Activated naive CD8-positive, alpha-beta T cell treated with anti-CD3 and anti-CD28 coated beads, Interleukin-2, amount 50 U/mL, for 24 hours (primary cell): Measurements from ENCODE around the gene GABRR3.

ENCODE experiments used
- ATAC-seq: fragments of 150-1000 bp; cut with Tn5 transposase; one replicate; pipeline ENCODE4 v1.10.0; 2021
- DNase-seq: peaks from one replicate; pipeline ENCODE4 v3.0.0; 2021
- H3K27ac Mint-ChIP-seq: one replicate; pipeline ENCODE4 v1.8.0; 2021; ENCODE audit warnings: mild to moderate bottlenecking, mixed read lengths
- H3K27me3 Mint-ChIP-seq: one replicate; pipeline ENCODE4 v1.8.0; 2021; ENCODE audit warnings: mixed read lengths
- H3K36me3 Mint-ChIP-seq: one replicate; pipeline ENCODE4 v1.8.0; 2021; ENCODE audit warnings: low read depth, mixed read lengths
- H3K4me1 Mint-ChIP-seq: one replicate; pipeline ENCODE4 v1.8.0; 2021; ENCODE audit warnings: mixed read lengths
- H3K4me3 Mint-ChIP-seq: one replicate; pipeline ENCODE4 v1.8.0; 2021; ENCODE audit warnings: mild to moderate bottlenecking, moderate library complexity, mixed read lengths
- H3K9me3 Mint-ChIP-seq: one replicate; pipeline ENCODE4 v1.8.0; 2021; ENCODE audit warnings: mixed read lengths

Gene GABRR3

GRCh38 chr3:98035208-98035607 lies at the start of gene GABRR3:
GABRR3 (minus strand) TSS chr3:98035315; CDS start chr3:98034987, 328 bp downstream.
- Mint-ChIP-seq H3K36me3 (no peaks in the 10 kb centered on the region), H3K4me3 (no peak within 1 kb of the TSS), H3K9me3 (no peaks in the 10 kb centered on the region), H3K4me1 (peaks cover 3% of the 10 kb centered on the region), H3K27ac (no peak within 1 kb of the TSS), H3K27me3 (peaks cover 4% of the 10 kb centered on the region)
- ATAC-seq (no peak), DNase-seq (no peak)

- H3K36me3 Mint-ChIP-seq: no peaks in the 10 kb centered on the region
- no peaks in the 10 kb centered on the region for H3K4me1 Mint-ChIP-seq
- no peaks in the 10 kb centered on the region for H3K9me3 Mint-ChIP-seq
- no peak for ATAC-seq
- no peak overlapping the region for H3K27ac Mint-ChIP-seq
- H3K27me3 Mint-ChIP-seq: peaks cover 3% of the 10 kb centered on the region
- DNase-seq: no peak
- H3K4me3 Mint-ChIP-seq: no peak overlapping the region
These were observed 38.4 kb upstream of the GABRR3 start for GRCh38 chr3:98073486-98073885.

GRCh38 chr3:98070840-98071239 lies 35.7 kb upstream of the GABRR3 start:
- Mint-ChIP-seq H3K27ac (no peak overlapping the region), H3K27me3 (no peaks in the 10 kb centered on the region), H3K36me3 (no peaks in the 10 kb centered on the region), H3K4me1 (no peaks in the 10 kb centered on the region), H3K4me3 (no peak overlapping the region), H3K9me3 (no peaks in the 10 kb centered on the region)
- no peak for ATAC-seq
- no peak for DNase-seq

GRCh38 chr3:98068824-98069223 lies 33.7 kb upstream of the GABRR3 start:
- Mint-ChIP-seq H3K4me3 (no peak overlapping the region), H3K36me3 (no peaks in the 10 kb centered on the region), H3K27ac (no peak overlapping the region), H3K9me3 (no peaks in the 10 kb centered on the region), H3K4me1 (no peaks in the 10 kb centered on the region), H3K27me3 (no peaks in the 10 kb centered on the region)
- ATAC-seq (no peak), DNase-seq (no peak)

- no peak for ATAC-seq
- no peaks in the 10 kb centered on the region for H3K27me3 Mint-ChIP-seq
- no peak overlapping the region for H3K4me3 Mint-ChIP-seq
- H3K27ac Mint-ChIP-seq: no peak overlapping the region
- no peaks in the 10 kb centered on the region for H3K36me3 Mint-ChIP-seq
- DNase-seq: no peak
- H3K4me1 Mint-ChIP-seq: no peaks in the 10 kb centered on the region
- no peaks in the 10 kb centered on the region for H3K9me3 Mint-ChIP-seq
These were observed 23.3 kb upstream of the GABRR3 start for GRCh38 chr3:98058244-98058960.

DNA sequence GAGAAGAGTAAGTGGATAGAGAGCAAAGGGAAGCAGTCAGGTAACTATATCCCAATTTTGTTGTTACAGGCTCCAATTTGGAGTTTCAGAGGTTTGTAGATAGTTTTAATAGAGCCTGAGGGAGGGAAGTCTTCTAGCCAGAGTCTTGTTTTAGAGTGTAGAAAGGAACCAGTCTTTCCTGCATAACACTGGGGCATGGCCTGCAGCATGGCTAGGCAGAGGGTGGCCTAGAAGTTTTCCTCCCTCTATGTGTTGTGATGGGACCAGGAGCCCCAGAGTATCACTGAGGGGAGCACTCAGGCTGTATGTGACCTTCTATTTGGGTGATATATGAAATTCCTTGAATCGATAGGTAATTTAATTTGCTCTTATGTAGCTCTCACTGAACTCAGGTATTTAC lies 22.5 kb upstream of the GABRR3 start:
- Mint-ChIP-seq H3K4me3 (no peak overlapping the region), H3K27me3 (no peaks in the 10 kb centered on the region), H3K36me3 (no peaks in the 10 kb centered on the region), H3K27ac (no peak overlapping the region), H3K4me1 (no peaks in the 10 kb centered on the region), H3K9me3 (no peaks in the 10 kb centered on the region)
- no peak for ATAC-seq
- DNase-seq: no peak

GRCh38 chr3:98056035-98056434 lies 20.9 kb upstream of the GABRR3 start:
- ATAC-seq: no peak
- Mint-ChIP-seq H3K27me3 (no peaks in the 10 kb centered on the region), H3K27ac (no peak overlapping the region)

DNA sequence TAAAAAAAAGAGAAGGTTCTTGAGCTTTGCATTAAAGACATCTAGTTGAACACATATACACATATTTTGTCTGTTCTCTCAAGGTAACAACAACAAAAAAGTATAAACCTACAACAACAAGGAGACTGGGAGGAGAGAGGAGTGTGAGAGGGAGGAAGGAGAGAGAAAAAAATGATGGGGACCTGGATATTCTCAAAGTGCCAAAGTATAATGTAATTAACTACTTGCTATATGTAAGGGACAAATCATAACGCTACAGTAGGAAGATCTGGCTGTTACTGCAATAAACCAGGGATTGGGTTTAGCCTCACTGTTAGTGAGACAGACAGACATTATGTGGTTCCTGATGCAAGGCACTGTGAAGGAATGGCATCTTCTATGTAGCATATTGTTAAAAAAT lies 14.2 kb upstream of the GABRR3 start:
- peaks cover 12% of the 10 kb centered on the region for H3K27me3 Mint-ChIP-seq
- H3K27ac Mint-ChIP-seq: no peak overlapping the region
- no peak for DNase-seq
- H3K9me3 Mint-ChIP-seq: no peaks in the 10 kb centered on the region
- no peak overlapping the region for H3K4me3 Mint-ChIP-seq
- no peaks in the 10 kb centered on the region for H3K36me3 Mint-ChIP-seq
- no peaks in the 10 kb centered on the region for H3K4me1 Mint-ChIP-seq
- ATAC-seq: no peak

More at GRCh38 chr3:98056035-98056434, 20.9 kb upstream of the GABRR3 start:
- Mint-ChIP-seq H3K4me3 (no peak overlapping the region), H3K36me3 (no peaks in the 10 kb centered on the region), H3K4me1 (no peaks in the 10 kb centered on the region), H3K9me3 (no peaks in the 10 kb centered on the region)
- DNase-seq: no peak

DNA sequence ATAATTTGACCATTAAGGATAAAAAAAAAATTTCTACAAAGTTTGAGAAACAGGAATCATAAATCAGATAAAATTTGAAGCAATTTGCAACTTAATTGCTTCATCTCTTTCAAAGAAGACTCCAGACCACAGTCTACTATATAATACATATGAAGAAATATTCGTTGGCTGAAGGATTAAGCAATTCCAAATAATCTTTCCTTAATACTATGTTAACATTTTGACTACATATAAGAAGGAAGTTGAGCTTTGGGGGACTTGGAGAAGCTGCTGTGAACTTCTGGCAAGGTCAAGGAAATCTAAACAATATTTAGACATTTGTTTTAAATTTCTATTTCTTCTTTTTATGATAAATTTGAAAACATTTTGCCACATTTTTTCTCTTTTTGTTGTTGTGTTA lies 13.5 kb upstream of the GABRR3 start:
- Mint-ChIP-seq H3K36me3 (no peaks in the 10 kb centered on the region), H3K4me3 (no peak overlapping the region), H3K9me3 (no peaks in the 10 kb centered on the region), H3K27ac (no peak overlapping the region), H3K4me1 (no peaks in the 10 kb centered on the region), H3K27me3 (peaks cover 12% of the 10 kb centered on the region)
- DNase-seq: no peak
- ATAC-seq: no peak

GRCh38 chr3:98041350-98041749 lies 6.2 kb upstream of the GABRR3 start:
- no peak for ATAC-seq
- peaks cover 14% of the 10 kb centered on the region for H3K27me3 Mint-ChIP-seq
- no peak for DNase-seq

GRCh38 chr3:98039322-98040024 lies 4.4 kb upstream of the GABRR3 start:
- peak overlapping the region; percentile 53 for H3K27ac Mint-ChIP-seq
- no peaks in the 10 kb centered on the region for H3K9me3 Mint-ChIP-seq
- H3K4me1 Mint-ChIP-seq: peaks cover 3% of the 10 kb centered on the region
- no peaks in the 10 kb centered on the region for H3K36me3 Mint-ChIP-seq
- H3K27me3 Mint-ChIP-seq: peaks cover 5% of the 10 kb centered on the region
- H3K4me3 Mint-ChIP-seq: peak overlapping the region; percentile 79
- peak; percentile 69 for DNase-seq
- peak; percentile 93 for ATAC-seq

More at GRCh38 chr3:98041350-98041749, 6.2 kb upstream of the GABRR3 start:
- H3K4me1 Mint-ChIP-seq: peaks cover 3% of the 10 kb centered on the region
- H3K27ac Mint-ChIP-seq: no peak overlapping the region
- H3K9me3 Mint-ChIP-seq: no peaks in the 10 kb centered on the region
- H3K36me3 Mint-ChIP-seq: no peaks in the 10 kb centered on the region
- no peak overlapping the region for H3K4me3 Mint-ChIP-seq

DNA sequence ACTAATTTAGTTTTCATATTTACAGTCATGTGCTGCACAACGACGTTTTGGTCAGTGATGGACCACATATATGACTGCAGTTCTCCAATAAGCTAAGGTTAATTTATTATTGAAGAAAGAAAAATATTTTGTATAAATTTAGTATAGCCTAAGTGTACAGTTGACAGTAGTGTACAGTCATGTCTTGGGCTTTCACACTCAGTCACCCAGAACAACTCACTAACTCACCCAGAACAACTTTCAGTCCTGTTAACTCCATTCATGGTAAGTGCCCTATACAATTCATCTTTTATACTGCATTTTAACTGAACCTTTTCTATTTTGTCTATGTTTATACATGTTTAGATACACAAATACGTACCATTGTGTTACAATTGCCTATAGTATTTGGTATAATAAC lies 3.8 kb upstream of the GABRR3 start:
- H3K27me3 Mint-ChIP-seq: peaks cover 8% of the 10 kb centered on the region
- H3K27ac Mint-ChIP-seq: no peak overlapping the region
- peaks cover 3% of the 10 kb centered on the region for H3K4me1 Mint-ChIP-seq
- DNase-seq: no peak
- H3K9me3 Mint-ChIP-seq: no peaks in the 10 kb centered on the region
- H3K36me3 Mint-ChIP-seq: no peaks in the 10 kb centered on the region
- peak; percentile 16 for ATAC-seq
- H3K4me3 Mint-ChIP-seq: no peak overlapping the region

DNA sequence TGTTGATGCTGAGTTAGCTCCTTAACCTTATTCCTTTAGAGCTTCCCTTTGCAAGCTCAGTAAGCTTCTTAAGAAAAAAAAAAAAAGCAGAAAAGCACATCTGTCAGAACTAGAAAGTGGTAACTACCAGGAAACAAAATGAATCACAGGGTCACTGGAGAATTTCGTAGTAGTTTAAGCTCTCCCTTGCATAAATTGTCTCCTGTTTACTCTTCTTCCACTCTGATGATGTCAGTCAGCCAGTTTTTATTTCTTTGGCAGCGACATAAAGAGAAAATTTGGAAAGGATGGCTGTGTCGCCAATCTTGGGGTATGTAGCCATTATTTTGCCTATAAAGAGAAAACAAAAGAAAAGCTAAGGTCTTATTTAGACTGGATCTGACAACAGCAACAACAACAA lies 3.2 kb upstream of the GABRR3 start:
- DNase-seq (no peak), ATAC-seq (no peak)
- Mint-ChIP-seq H3K4me3 (no peak overlapping the region), H3K27me3 (peaks cover 9% of the 10 kb centered on the region), H3K9me3 (no peaks in the 10 kb centered on the region), H3K4me1 (peaks cover 3% of the 10 kb centered on the region), H3K36me3 (no peaks in the 10 kb centered on the region), H3K27ac (no peak overlapping the region)

GRCh38 chr3:98034486-98034885 lies 629 bp downstream of the GABRR3 start:
- Mint-ChIP-seq H3K9me3 (no peaks in the 10 kb centered on the region), H3K36me3 (no peaks in the 10 kb centered on the region), H3K27ac (no peak overlapping the region), H3K27me3 (peaks cover 4% of the 10 kb centered on the region), H3K4me1 (peaks cover 4% of the 10 kb centered on the region), H3K4me3 (no peak overlapping the region)
- DNase-seq: no peak
- no peak for ATAC-seq

DNA sequence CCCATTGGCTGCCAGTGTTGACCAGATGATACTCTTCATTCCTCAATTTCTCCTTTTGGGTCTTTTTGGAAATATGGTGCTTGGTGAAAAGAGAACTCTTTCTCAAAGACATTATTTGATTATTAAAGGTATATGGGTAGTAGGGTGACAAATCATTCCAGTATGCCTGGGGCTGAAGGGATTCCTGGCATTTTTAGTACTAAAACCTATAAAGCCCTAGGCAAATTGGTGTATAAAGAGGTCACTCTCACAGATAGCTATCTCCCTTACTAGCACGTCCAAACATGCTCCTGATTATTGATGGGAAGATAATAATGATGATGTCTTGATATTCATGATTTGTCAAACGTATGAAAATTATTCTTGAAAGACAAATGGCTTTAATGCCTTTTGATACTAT lies 1.1 kb downstream of the GABRR3 start:
- H3K36me3 Mint-ChIP-seq: no peaks in the 10 kb centered on the region
- H3K4me3 Mint-ChIP-seq: no peak overlapping the region
- DNase-seq (no peak), ATAC-seq (no peak)
- no peaks in the 10 kb centered on the region for H3K9me3 Mint-ChIP-seq
- H3K4me1 Mint-ChIP-seq: peaks cover 7% of the 10 kb centered on the region
- peaks cover 4% of the 10 kb centered on the region for H3K27me3 Mint-ChIP-seq
- H3K27ac Mint-ChIP-seq: no peak overlapping the region
